GM23338 (cell line): Measurements from ENCODE around the gene DHRS2.

Source experiments
- JUNB ChIP-seq: IDR thresholded peaks from one replicate; pipeline ENCODE4 v1.6.1; 2016; ENCODE audit warnings: antibody characterized with exemption; ENCODE audit not compliant: unreplicated experiment
- POLR2AphosphoS5 ChIP-seq: IDR thresholded peaks from 2 replicates; pipeline ENCODE4 v1.6.1; 2016; ENCODE audit warnings: antibody characterized with exemption, low read depth
- TF ChIP-seq, protein P1 (sequence below), 2 experiments: fragments of 200-600 bp in 1 of 2; sonication (generic) in 1 of 2; conservative IDR thresholded peaks; 2 replicates each; pipeline versions ENCODE4 v1.5.1 to v1.6.1; 2016 to 2017; ENCODE audit warnings: antibody characterized with exemption in 2 of 2, low read depth in 2 of 2, mild to moderate bottlenecking in 2 of 2, moderate library complexity in 1 of 2
- TF ChIP-seq, protein P2 (sequence below): fragments of 250-450 bp; sonication (Bioruptor Pico); IDR thresholded peaks from 2 replicates; pipeline ENCODE4 v1.5.0; 2020; ENCODE audit warnings: mild to moderate bottlenecking, moderate library complexity
- TF ChIP-seq, protein P3 (sequence below): IDR thresholded peaks from 2 replicates; pipeline ENCODE4 v1.6.1; 2016; ENCODE audit warnings: antibody characterized with exemption

DNA sequence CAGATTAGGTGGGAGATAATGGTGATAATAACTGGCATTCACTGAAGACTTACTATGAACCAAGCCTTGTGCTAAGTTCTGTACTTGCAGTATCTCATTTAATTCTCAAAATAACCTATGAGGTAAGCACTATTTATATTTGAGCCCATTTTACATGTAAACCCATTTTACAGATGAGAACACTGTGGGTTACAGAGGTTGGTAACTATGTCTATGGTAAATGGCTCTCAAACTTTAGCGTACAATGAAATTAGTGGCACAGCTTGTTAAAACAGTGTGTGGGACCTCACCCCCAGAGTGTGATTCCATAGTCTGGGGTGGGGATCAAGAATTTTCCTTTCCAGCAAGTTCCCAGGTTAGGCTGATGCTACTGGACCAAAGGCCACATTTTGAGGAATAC lies 35.4 kb upstream of the DHRS2 start:
- TF ChIP-seq JUNB (no peak), POLR2AphosphoS5 (no peak)
- TF ChIP-seq, protein P1, sequence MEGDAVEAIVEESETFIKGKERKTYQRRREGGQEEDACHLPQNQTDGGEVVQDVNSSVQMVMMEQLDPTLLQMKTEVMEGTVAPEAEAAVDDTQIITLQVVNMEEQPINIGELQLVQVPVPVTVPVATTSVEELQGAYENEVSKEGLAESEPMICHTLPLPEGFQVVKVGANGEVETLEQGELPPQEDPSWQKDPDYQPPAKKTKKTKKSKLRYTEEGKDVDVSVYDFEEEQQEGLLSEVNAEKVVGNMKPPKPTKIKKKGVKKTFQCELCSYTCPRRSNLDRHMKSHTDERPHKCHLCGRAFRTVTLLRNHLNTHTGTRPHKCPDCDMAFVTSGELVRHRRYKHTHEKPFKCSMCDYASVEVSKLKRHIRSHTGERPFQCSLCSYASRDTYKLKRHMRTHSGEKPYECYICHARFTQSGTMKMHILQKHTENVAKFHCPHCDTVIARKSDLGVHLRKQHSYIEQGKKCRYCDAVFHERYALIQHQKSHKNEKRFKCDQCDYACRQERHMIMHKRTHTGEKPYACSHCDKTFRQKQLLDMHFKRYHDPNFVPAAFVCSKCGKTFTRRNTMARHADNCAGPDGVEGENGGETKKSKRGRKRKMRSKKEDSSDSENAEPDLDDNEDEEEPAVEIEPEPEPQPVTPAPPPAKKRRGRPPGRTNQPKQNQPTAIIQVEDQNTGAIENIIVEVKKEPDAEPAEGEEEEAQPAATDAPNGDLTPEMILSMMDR (conservative IDR thresholded peaks at IDR 0.05; ENCODE audit: low read depth in 2 of 2): no peak
- TF ChIP-seq, protein P2, sequence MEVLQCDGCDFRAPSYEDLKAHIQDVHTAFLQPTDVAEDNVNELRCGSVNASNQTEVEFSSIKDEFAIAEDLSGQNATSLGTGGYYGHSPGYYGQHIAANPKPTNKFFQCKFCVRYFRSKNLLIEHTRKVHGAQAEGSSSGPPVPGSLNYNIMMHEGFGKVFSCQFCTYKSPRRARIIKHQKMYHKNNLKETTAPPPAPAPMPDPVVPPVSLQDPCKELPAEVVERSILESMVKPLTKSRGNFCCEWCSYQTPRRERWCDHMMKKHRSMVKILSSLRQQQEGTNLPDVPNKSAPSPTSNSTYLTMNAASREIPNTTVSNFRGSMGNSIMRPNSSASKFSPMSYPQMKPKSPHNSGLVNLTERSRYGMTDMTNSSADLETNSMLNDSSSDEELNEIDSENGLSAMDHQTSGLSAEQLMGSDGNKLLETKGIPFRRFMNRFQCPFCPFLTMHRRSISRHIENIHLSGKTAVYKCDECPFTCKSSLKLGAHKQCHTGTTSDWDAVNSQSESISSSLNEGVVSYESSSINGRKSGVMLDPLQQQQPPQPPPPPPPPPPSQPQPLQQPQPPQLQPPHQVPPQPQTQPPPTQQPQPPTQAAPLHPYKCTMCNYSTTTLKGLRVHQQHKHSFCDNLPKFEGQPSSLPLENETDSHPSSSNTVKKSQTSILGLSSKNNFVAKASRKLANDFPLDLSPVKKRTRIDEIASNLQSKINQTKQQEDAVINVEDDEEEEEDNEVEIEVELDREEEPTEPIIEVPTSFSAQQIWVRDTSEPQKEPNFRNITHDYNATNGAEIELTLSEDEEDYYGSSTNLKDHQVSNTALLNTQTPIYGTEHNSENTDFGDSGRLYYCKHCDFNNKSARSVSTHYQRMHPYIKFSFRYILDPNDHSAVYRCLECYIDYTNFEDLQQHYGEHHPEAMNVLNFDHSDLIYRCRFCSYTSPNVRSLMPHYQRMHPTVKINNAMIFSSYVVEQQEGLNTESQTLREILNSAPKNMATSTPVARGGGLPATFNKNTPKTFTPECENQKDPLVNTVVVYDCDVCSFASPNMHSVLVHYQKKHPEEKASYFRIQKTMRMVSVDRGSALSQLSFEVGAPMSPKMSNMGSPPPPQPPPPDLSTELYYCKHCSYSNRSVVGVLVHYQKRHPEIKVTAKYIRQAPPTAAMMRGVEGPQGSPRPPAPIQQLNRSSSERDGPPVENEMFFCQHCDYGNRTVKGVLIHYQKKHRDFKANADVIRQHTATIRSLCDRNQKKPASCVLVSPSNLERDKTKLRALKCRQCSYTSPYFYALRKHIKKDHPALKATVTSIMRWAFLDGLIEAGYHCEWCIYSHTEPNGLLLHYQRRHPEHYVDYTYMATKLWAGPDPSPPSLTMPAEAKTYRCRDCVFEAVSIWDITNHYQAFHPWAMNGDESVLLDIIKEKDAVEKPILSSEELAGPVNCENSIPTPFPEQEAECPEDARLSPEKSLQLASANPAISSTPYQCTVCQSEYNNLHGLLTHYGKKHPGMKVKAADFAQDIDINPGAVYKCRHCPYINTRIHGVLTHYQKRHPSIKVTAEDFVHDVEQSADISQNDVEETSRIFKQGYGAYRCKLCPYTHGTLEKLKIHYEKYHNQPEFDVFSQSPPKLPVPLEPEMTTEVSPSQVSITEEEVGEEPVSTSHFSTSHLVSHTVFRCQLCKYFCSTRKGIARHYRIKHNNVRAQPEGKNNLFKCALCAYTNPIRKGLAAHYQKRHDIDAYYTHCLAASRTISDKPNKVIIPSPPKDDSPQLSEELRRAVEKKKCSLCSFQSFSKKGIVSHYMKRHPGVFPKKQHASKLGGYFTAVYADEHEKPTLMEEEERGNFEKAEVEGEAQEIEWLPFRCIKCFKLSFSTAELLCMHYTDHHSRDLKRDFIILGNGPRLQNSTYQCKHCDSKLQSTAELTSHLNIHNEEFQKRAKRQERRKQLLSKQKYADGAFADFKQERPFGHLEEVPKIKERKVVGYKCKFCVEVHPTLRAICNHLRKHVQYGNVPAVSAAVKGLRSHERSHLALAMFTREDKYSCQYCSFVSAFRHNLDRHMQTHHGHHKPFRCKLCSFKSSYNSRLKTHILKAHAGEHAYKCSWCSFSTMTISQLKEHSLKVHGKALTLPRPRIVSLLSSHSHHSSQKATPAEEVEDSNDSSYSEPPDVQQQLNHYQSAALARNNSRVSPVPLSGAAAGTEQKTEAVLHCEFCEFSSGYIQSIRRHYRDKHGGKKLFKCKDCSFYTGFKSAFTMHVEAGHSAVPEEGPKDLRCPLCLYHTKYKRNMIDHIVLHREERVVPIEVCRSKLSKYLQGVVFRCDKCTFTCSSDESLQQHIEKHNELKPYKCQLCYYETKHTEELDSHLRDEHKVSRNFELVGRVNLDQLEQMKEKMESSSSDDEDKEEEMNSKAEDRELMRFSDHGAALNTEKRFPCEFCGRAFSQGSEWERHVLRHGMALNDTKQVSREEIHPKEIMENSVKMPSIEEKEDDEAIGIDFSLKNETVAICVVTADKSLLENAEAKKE (CRISPR knock-in tag): no peak
- TF ChIP-seq, protein P3, sequence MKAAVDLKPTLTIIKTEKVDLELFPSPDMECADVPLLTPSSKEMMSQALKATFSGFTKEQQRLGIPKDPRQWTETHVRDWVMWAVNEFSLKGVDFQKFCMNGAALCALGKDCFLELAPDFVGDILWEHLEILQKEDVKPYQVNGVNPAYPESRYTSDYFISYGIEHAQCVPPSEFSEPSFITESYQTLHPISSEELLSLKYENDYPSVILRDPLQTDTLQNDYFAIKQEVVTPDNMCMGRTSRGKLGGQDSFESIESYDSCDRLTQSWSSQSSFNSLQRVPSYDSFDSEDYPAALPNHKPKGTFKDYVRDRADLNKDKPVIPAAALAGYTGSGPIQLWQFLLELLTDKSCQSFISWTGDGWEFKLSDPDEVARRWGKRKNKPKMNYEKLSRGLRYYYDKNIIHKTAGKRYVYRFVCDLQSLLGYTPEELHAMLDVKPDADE: no peak
